ENCODE data around the gene TOX2. TPM values are rescaled to one million over a fixed set of nuclear protein-coding genes. Genes with fewer than 3 reads are reported as not detected.

TOX2 gene
- total RNA-seq, 1 experiment from 2014 or later: not detected

GRCh38 chr20:44031781-44032582 is 117.3 kb downstream of the TOX2 start:
- CTCF ChIA-PET: no interaction called here

DNA sequence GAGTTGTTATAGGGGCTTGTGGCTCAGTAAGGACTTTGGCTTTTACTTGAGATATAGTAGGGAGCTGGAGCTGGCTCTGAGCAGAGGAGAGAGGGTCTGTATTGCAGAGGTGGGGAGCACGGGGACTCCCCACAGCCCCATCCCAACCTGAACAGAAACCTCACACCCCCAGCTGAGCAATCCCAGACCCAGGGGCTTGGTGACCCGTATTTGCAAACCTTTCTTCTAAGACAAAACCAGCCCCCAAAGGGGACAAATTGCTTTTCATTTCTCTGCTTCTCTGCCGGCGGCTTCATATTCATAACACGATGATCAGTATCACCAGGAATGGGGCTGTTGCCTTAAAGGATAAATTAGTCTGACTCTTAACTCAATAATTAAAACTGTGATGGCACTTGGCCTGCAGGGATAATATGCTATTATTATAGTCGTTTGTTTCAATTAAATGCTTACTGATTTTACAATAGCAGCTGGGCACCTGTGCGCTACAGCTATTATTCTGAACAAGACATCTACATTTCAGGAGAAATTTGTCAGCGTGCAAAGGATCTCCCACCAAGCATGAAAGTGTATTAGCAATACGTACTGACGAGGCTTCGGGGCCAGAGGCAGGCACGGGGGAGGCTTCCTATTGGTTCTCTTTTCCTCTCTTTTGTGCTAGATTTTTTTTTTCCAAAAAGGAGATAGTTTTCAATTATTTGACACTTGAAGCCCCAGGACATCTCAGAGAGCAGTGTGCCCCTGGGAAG is 118.1 kb downstream of the TOX2 start:
- Mint-ChIP-seq H3K36me3 (ENCODE audit: insufficient read depth, unreplicated experiment) (no peaks in the 10 kb centered on the region), H3K9me3 (ENCODE audit: unreplicated experiment) (no peaks in the 10 kb centered on the region), H3K4me1 (ENCODE audit: low read depth, unreplicated experiment) (no peaks in the 10 kb centered on the region), H3K27me3 (ENCODE audit: insufficient read depth, unreplicated experiment) (peaks cover 56% of the 10 kb centered on the region), H3K27ac (ENCODE audit: unreplicated experiment) (no peak overlapping the region), H3K4me3 (ENCODE audit: unreplicated experiment) (no peak overlapping the region)
- Histone ChIP-seq H3K9me3 (no peaks in the 10 kb centered on the region), H3K36me3 (ENCODE audit: control insufficient read depth, insufficient read depth, low read length) (no peaks in the 10 kb centered on the region), H3K4me3 (ENCODE audit: low read depth, low read length) (no peak overlapping the region), H3K27me3 (replicated peaks; ENCODE audit: control insufficient read depth, insufficient read depth, low read length) (peaks cover 2% of the 10 kb centered on the region), H3K4me1 (no peaks in the 10 kb centered on the region)
- no peak for TF ChIP-seq CTCF (IDR thresholded peaks at IDR 0.05; ENCODE audit: insufficient read depth in 1 of 2, low read depth in 1 of 2, low read length in 1 of 2, severe bottlenecking in 1 of 2, unreplicated experiment in 1 of 2)
- intact Hi-C loops (cut with micrococcal nuclease; ENCODE audit: unreplicated experiment): no loop called here
- CTCF ChIA-PET: interaction anchor here (0.6 to 0.7 kb wide), 3 partner anchors 12 to 92 kb away, joined by 3 to 5 read pairs (median 3); no protein-coding TSS in a partner anchor
- POLR2A ChIA-PET: interaction anchor here (0.6 kb wide), 1 partner anchor 8 kb away, joined by 3 read pairs; no protein-coding TSS in a partner anchor
- no peak for DNase-seq
- BruUV-seq (replicated peaks): no TSS peak

More at GRCh38 chr20:44031781-44032582, 117.3 kb downstream of the TOX2 start:
- intact Hi-C loops (cut with micrococcal nuclease; ENCODE audit: unreplicated experiment): no loop called here
- Mint-ChIP-seq H3K36me3 (ENCODE audit: insufficient read depth, unreplicated experiment) (no peaks in the 10 kb centered on the region), H3K4me3 (ENCODE audit: unreplicated experiment) (no peak overlapping the region), H3K4me1 (ENCODE audit: low read depth, unreplicated experiment) (no peaks in the 10 kb centered on the region), H3K27me3 (ENCODE audit: insufficient read depth, unreplicated experiment) (peaks cover 53% of the 10 kb centered on the region), H3K9me3 (ENCODE audit: unreplicated experiment) (no peaks in the 10 kb centered on the region), H3K27ac (ENCODE audit: unreplicated experiment) (no peak overlapping the region)
- BruUV-seq (replicated peaks): no TSS peak
- DNase-seq: peak in 1 of 2 experiments; percentile 31
- TF ChIP-seq CTCF (IDR thresholded peaks at IDR 0.05; ENCODE audit: insufficient read depth in 1 of 2, low read depth in 1 of 2, low read length in 1 of 2, severe bottlenecking in 1 of 2, unreplicated experiment in 1 of 2): no peak
- peaks cover 2% of the 10 kb centered on the region for H3K27me3 ChIP-seq (replicated peaks; ENCODE audit: control insufficient read depth, insufficient read depth, low read length)
- no peaks in the 10 kb centered on the region for H3K9me3 ChIP-seq
- H3K4me1 ChIP-seq: no peaks in the 10 kb centered on the region
- POLR2A ChIA-PET: interaction anchor here (0.6 kb wide), 1 partner anchor 9 kb away, joined by 3 read pairs; no protein-coding TSS in a partner anchor
- no peak overlapping the region for H3K4me3 ChIP-seq (ENCODE audit: low read depth, low read length)
- H3K36me3 ChIP-seq (ENCODE audit: control insufficient read depth, insufficient read depth, low read length): no peaks in the 10 kb centered on the region

DNA sequence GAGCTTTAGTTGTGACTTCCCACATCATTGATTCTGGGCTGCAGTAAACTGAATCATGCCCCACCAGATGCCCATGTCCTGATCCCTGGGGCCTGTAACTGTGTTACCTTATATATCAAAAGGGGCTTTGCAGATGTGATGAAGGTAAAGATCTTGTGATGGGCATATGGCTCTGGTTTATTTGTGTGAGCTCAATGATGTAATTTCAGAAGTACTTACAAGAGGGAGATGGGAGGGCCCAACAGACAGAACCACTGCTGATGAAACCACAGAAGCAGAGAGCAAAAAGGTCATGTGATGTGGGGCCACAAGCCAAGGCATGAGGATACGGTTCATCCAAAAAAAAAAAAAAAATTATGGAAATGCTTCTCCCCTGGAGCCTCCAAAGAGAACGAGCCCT is 118.7 kb downstream of the TOX2 start:
- DNase-seq: no peak
- TF ChIP-seq CTCF (IDR thresholded peaks at IDR 0.05; ENCODE audit: insufficient read depth in 1 of 2, low read depth in 1 of 2, low read length in 1 of 2, severe bottlenecking in 1 of 2, unreplicated experiment in 1 of 2): no peak
- CTCF ChIA-PET: interaction anchor here (0.6 to 0.7 kb wide), 3 partner anchors 13 to 92 kb away, joined by 3 to 5 read pairs (median 3); no protein-coding TSS in a partner anchor
- H3K36me3 ChIP-seq (ENCODE audit: control insufficient read depth, insufficient read depth, low read length): no peaks in the 10 kb centered on the region
- POLR2A ChIA-PET: no interaction called here
- Mint-ChIP-seq H3K27me3 (ENCODE audit: insufficient read depth, unreplicated experiment) (peaks cover 55% of the 10 kb centered on the region), H3K4me3 (ENCODE audit: unreplicated experiment) (no peak overlapping the region), H3K27ac (ENCODE audit: unreplicated experiment) (no peak overlapping the region), H3K9me3 (ENCODE audit: unreplicated experiment) (no peaks in the 10 kb centered on the region), H3K36me3 (ENCODE audit: insufficient read depth, unreplicated experiment) (no peaks in the 10 kb centered on the region), H3K4me1 (ENCODE audit: low read depth, unreplicated experiment) (no peaks in the 10 kb centered on the region)
- no peak overlapping the region for H3K4me3 ChIP-seq (ENCODE audit: low read depth, low read length)
- intact Hi-C loops (cut with micrococcal nuclease; ENCODE audit: unreplicated experiment): no loop called here
- H3K27me3 ChIP-seq (replicated peaks; ENCODE audit: control insufficient read depth, insufficient read depth, low read length): peaks cover under 1% of the 10 kb centered on the region
- no peaks in the 10 kb centered on the region for H3K9me3 ChIP-seq
- BruUV-seq (replicated peaks): no TSS peak
- no peaks in the 10 kb centered on the region for H3K4me1 ChIP-seq

All from Caco-2 (cell line).